Left ventricle myocardium inferior (tissue), 1 donor: ENCODE data around the gene ZNF22. TPM values are rescaled to one million over a fixed set of nuclear protein-coding genes. Genes with fewer than 3 reads are reported as not detected.

Experiments used
- DNase-seq: peaks from one replicate; pipeline ENCODE4 v3.0.0-alpha.2; 2020
- H3K27ac ChIP-seq: fragments of 200-600 bp; replicated peaks from 2 replicates; pipeline ENCODE4 v1.8.0; 2021
- H3K27me3 ChIP-seq: fragments of 200-600 bp; 2 replicates; pipeline ENCODE4 v1.8.0; 2021; ENCODE audit warnings: low read depth
- H3K36me3 ChIP-seq: fragments of 200-600 bp; 2 replicates; pipeline ENCODE4 v1.8.0; 2021
- H3K4me1 ChIP-seq: fragments of 200-600 bp; 2 replicates; pipeline ENCODE4 v1.8.0; 2021
- H3K4me3 ChIP-seq: fragments of 200-600 bp; 2 replicates; pipeline ENCODE4 v1.8.0; 2021; ENCODE audit warnings: mild to moderate bottlenecking, moderate library complexity
- H3K9me3 ChIP-seq: fragments of 200-600 bp; replicated peaks from 2 replicates; pipeline ENCODE4 v1.8.0; 2021
- CTCF ChIP-seq: fragments of 200-600 bp; IDR thresholded peaks from 2 replicates; pipeline ENCODE4 v1.8.0; 2021; ENCODE audit warnings: antibody characterized with exemption, mild to moderate bottlenecking, borderline replicate concordance
- intact Hi-C: fragments of 100-400 bp; cut with micrococcal nuclease; formaldehyde crosslinking; loops from one replicate; pipeline ENCODE4 v1.11.0; 2022
- total RNA-seq: library from RNA; stranded (reverse); fragmentation: NEBNext Ultra II Directional; extraction: Animal tissue kit (Norgen Biotek cat#: 25700); gene quantifications from one replicate; pipeline ENCODE4 v1.2.1, GENCODE V29; 2021
- donor health status: DM: no; HTN: yes; CAD: no; lungs with severe emphysema.

Gene ZNF22
- total RNA-seq, 1 donor from 2014 or later: 14.2 TPM

GRCh38 chr10:44983066-44983894, 17.4 kb upstream of the ZNF22 start:
- intact Hi-C loops: no loop called here
- H3K4me1 ChIP-seq: peaks cover 91% of the 10 kb centered on the region
- TF ChIP-seq CTCF: no peak
- no peaks in the 10 kb centered on the region for H3K9me3 ChIP-seq
- no peak for DNase-seq
- H3K27me3 ChIP-seq: no peaks in the 10 kb centered on the region
- peaks cover 54% of the 10 kb centered on the region for H3K36me3 ChIP-seq
- H3K4me3 ChIP-seq: no peak overlapping the region
- peak overlapping the region; percentile 96 for H3K27ac ChIP-seq

- Histone ChIP-seq H3K36me3 (peaks cover 58% of the 10 kb centered on the region), H3K4me3 (no peak overlapping the region), H3K9me3 (no peaks in the 10 kb centered on the region), H3K27ac (peak overlapping the region; percentile 96), H3K4me1 (peaks cover 85% of the 10 kb centered on the region), H3K27me3 (no peaks in the 10 kb centered on the region)
- TF ChIP-seq CTCF: no peak
- DNase-seq: no peak
- intact Hi-C loops: no loop called here
These were observed 16.8 kb upstream of the ZNF22 start for GRCh38 chr10:44983895-44984278.

DNA sequence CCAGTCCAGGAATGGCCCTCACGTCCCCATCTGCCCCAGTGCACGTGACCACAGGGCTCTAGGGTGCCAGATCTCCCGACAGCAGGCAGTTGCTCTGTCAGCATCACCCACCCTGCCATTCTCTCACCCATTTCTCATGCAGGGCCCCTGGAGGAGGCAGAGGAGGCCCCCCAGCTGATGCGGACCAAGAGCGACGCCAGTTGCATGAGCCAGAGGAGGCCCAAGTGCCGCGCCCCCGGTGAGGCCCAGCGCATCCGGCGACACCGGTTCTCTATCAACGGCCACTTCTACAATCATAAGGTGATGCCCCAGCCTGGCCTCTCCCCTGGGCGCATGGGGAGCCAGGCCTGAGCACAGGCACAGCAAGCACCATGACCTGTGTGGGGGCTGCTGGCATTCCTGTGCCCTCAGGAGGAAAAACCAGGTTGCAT, 16.0 kb upstream of the ZNF22 start:
- Histone ChIP-seq H3K27ac (peak overlapping the region; percentile 96), H3K27me3 (no peaks in the 10 kb centered on the region), H3K9me3 (no peaks in the 10 kb centered on the region), H3K4me1 (peaks cover 85% of the 10 kb centered on the region), H3K4me3 (no peak overlapping the region), H3K36me3 (peaks cover 66% of the 10 kb centered on the region)
- no peak for TF ChIP-seq CTCF
- no peak for DNase-seq
- intact Hi-C loops: no loop called here

DNA sequence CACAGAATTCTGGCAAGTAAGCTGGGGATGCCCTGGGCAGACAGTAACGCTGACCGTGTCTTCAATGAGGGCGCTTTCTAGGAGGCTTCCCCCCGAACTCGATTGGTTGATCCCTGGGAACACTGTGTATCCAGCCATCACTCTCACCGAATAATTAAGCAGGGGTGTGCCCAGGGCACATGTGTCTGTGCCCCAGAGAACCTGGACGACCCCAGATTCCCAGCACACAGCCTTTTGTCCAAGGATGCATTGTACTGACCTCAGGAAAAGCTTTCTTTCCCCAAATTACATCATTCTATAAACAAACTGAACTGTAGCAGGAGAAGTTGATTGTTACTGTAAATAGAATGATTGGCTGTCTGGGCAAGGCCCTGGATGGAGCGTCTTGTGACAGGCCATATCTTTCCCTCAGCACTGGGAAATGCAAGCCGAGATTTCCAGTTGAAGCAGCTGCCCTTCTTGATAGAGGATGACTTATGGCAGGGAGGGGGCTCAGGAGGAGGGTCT, 15.5 kb upstream of the ZNF22 start:
- no peaks in the 10 kb centered on the region for H3K9me3 ChIP-seq
- no peak for TF ChIP-seq CTCF
- DNase-seq: no peak
- H3K4me3 ChIP-seq: no peak overlapping the region
- H3K36me3 ChIP-seq: peaks cover 72% of the 10 kb centered on the region
- intact Hi-C loops: no loop called here
- H3K27me3 ChIP-seq: no peaks in the 10 kb centered on the region
- H3K27ac ChIP-seq: peak overlapping the region; percentile 96
- peaks cover 85% of the 10 kb centered on the region for H3K4me1 ChIP-seq

- H3K4me1 ChIP-seq: peaks cover 85% of the 10 kb centered on the region
- H3K27ac ChIP-seq: peak overlapping the region; percentile 96
- H3K4me3 ChIP-seq: no peak overlapping the region
- peaks cover 80% of the 10 kb centered on the region for H3K36me3 ChIP-seq
- no peaks in the 10 kb centered on the region for H3K9me3 ChIP-seq
- TF ChIP-seq CTCF: no peak
- no peaks in the 10 kb centered on the region for H3K27me3 ChIP-seq
- intact Hi-C loops: no loop called here
- no peak for DNase-seq
These were observed 14.5 kb upstream of the ZNF22 start for GRCh38 chr10:44986179-44986578.
